T47D (cell line): ENCODE data around the gene GATAD2A.

Experiments
- DNase-seq, 2 experiments: peaks; one replicate each; pipeline versions ENCODE4 v3.0.0 to v3.0.0-alpha.2; 2011 to 2012; ENCODE audit warnings: low read depth in 1 of 2, low spot score in 1 of 2
- JUND ChIP-seq: IDR thresholded peaks from 2 replicates; pipeline ENCODE4 v1.6.1; 2012; ENCODE audit warnings: low read depth
- in situ Hi-C: cut with HindIII; loops from 2 replicates; pipeline ENCODE4 v1.10.0; 2016; ENCODE audit warnings: low sequenced_read_pairs, low pct_unique_long_range_greater_than_20kb

GATAD2A gene

GRCh38 chr19:19475015-19475765 lies 69.7 kb downstream of the GATAD2A start:
- DNase-seq: no peak
- no peak for TF ChIP-seq JUND
- in situ Hi-C loops: no loop called here

GRCh38 chr19:19475849-19476828 lies 70.7 kb downstream of the GATAD2A start:
- in situ Hi-C loops: no loop called here
- TF ChIP-seq JUND: no peak
- peak in 1 of 2 experiments; percentile 62 for DNase-seq

GRCh38 chr19:19477705-19478383 lies 72.4 kb downstream of the GATAD2A start:
- DNase-seq: no peak
- in situ Hi-C loops: no loop called here
- TF ChIP-seq JUND: no peak

GRCh38 chr19:19480688-19481087 lies 75.2 kb downstream of the GATAD2A start:
- in situ Hi-C loops: no loop called here
- DNase-seq: no peak
- TF ChIP-seq JUND: no peak

GRCh38 chr19:19482809-19483596 lies 77.5 kb downstream of the GATAD2A start:
- no peak for TF ChIP-seq JUND
- DNase-seq: no peak
- in situ Hi-C loops: no loop called here

GRCh38 chr19:19485161-19485997 lies 79.9 kb downstream of the GATAD2A start:
- in situ Hi-C loops: no loop called here
- TF ChIP-seq JUND: no peak
- DNase-seq: no peak

- no peak for DNase-seq
- TF ChIP-seq JUND: no peak
- in situ Hi-C loops: no loop called here
Observed at GRCh38 chr19:19485998-19486290, 80.5 kb downstream of the GATAD2A start.

- TF ChIP-seq JUND: no peak
- in situ Hi-C loops: no loop called here
Observed at GRCh38 chr19:19486343-19487076, 81.0 kb downstream of the GATAD2A start.

GRCh38 chr19:19487077-19487949 lies 81.8 kb downstream of the GATAD2A start:
- TF ChIP-seq JUND: no peak
- in situ Hi-C loops: no loop called here
- DNase-seq: no peak

More at GRCh38 chr19:19486343-19487076, 81.0 kb downstream of the GATAD2A start:
- no peak for DNase-seq
